ENCODE results near the gene NKX6-2.

NKX6-2 gene

DNA sequence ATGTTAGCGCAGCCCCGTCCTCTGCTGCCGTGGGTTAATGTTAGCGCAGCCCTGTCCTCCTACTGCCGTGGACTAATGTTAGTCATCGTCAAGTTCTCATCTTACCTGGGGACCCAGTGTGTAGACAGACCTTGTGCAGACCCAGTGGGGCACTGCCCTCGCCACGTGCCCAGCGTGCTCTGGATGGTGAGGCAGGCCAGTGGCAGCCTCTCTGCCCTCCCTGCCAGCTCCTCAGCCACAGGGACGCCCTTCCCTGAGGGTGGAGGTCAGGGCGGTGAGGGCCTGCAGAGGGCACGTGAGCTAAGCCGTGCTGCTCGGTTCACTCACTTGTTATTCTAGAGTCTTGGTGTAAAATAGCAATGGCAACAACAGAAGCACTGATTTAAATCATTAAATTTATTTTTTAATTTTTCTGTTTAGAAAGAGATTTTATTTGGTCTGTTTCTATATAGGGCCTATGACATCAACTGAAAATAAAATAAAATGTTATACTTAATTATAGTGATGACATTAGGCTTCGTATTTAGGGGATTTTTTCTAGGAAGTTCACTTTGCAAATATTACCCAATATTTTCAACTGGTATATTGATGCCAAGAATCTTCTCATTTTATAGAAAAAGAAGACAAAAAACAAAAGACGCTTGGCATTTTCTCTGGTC lies 48.4 kb downstream of the NKX6-2 start:
- no peak for DNase-seq (ENCODE audit: low spot score)

DNA sequence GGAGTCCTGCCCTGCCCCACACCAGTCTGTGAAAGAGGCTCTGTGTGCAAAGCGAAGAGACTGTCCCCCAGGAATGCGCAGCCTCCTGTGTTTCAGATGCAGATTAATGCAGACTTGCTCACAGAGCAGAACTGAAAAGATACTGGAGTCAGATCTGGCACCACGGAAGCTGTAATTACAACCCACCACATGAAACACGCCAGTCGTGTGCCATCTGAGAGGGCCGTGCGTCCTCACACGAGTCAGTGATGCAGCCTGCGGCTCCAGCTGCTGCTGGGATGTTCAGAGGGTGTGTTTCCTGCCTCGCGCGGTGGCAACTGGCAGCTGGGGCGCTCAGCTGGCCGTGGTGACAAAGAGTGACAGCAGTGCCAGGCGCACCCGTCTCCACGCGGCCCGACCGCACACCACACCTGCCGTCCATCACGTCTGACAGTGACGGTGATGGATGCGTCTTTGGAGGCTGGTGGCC lies 50.0 kb downstream of the NKX6-2 start:
- DNase-seq (ENCODE audit: low spot score), result no peak

DNA sequence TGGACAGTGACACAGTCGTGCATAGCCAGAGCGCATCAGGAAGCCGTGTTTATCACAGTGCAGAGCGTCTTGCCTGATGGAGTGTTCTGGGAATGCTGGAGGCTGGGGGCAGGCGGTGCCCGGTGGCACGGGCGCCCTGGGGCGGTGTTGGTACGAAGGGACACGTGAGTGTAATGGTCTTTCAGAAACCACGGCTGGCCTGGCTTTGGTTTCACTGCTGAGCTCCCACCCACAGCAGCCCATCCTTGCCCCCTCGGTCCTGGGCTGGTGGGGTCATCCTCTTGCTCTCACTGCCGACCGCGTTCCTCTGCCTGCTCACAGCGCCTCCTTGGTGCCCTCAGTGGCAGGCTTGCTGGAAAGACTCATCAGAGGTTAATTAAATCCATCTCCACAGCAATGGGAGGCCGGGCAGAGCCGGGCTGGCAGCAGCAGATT lies 50.6 kb downstream of the NKX6-2 start:
- DNase-seq (ENCODE audit: low spot score), result no peak

DNA sequence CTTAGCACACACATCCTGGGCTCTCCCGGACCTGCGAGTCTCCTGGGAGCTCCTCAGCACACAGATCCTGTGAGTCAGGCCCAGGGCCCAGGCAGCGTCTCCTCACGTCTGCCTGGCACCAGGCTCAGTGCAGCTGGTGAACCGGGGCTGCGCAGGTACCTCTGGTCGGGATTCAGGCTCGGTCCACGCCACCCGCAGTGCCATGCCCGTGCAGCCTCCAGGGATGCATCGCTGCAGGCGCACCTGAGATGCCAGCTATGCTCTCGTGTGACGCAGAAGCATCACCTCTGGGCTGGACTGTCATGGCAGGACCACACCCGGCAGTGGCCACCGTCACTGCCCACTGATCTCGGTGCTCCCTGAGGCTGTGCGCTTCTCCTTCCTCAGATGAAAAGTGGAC lies 52.0 kb downstream of the NKX6-2 start:
- DNase-seq (ENCODE audit: low spot score), result no peak
